SU-DHL-6 (cell line): Measurements from ENCODE around the gene GNB5.

Source experiments
- CTCF ChIP-seq: fragments of 200-600 bp; sonication (generic); IDR thresholded peaks from one replicate; pipeline ENCODE4 v1.5.1; 2017; ENCODE audit warnings: antibody characterized with exemption, mild to moderate bottlenecking, low read length, moderate library complexity; ENCODE audit not compliant: insufficient read depth, poor library complexity, severe bottlenecking
- EZH2phosphoT487 ChIP-seq: fragments of 200-600 bp; sonication (generic), shearing (Covaris generic); conservative IDR thresholded peaks from 2 replicates; pipeline ENCODE4 v1.6.1; 2018; ENCODE audit warnings: mild to moderate bottlenecking, antibody characterized with exemption, low read length, moderate library complexity, mixed read lengths

DNA sequence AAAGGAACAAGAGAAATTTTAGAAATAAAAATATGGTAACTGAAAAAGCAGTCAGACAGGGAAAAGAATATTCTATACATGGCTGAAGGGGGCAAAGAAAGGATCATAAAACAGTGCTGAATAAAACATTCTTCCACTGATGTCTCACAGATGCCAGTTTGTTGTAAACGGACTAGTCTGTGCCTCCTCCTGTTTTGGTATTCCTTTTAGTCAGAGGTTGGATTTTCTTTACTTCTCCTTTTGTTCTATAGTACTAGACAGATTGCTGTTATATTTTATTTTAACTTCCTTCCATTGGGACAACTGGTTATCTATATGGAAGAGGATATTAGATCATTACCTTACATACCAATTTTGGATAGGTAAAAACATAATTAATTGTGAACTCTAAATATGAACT, 16.0 kb upstream of the GNB5 start:
- TF ChIP-seq CTCF (no peak), EZH2phosphoT487 (no peak)
